ENCODE measurements around the gene NR2F1.

Gene NR2F1

GRCh38 chr5:93642526-93642925 lies 59.5 kb downstream of the NR2F1 start:
- DNase-seq (ENCODE audit: low spot score): no peak
